IMR-90 (cell line): ENCODE data around the gene RXRB. TPM values are rescaled to one million over a fixed set of nuclear protein-coding genes. Genes with fewer than 3 reads are reported as not detected.

Experiments used
- ATAC-seq: fragments of 200-7000 bp; cut with Tn5 transposase; 2 replicates; pipeline ENCODE4 v1.9.1; 2020; ENCODE audit warnings: low read depth, mild to moderate bottlenecking, moderate library complexity
- BruUV-seq: library from RNA; stranded (reverse); fragments of 400-500 nt; replicated peaks from 2 replicates; lab custom pipeline; 2021; lab: Mats Ljungman, UMichigan
- CTCF ChIA-PET: fragments of 300-600 bp; formaldehyde crosslinking; extraction: SDS; loops from one replicate; lab custom pipeline; 2021; ENCODE audit warnings: antibody characterized with exemption; lab: Yijun Ruan, JAX
- POLR2A ChIA-PET: fragments of 300-600 bp; sonication (Branson Sonifier 250); formaldehyde crosslinking; loops from one replicate; lab custom pipeline; 2022; ENCODE audit warnings: antibody characterized with exemption; ENCODE audit not compliant: unreplicated experiment; lab: Charles Lee
- DNase-seq: peaks from one replicate; pipeline ENCODE4 v3.0.0; 2013
- H2AFZ ChIP-seq: replicated peaks from 2 replicates; pipeline ENCODE3; 2013; ENCODE audit warnings: low read length, mild to moderate bottlenecking; ENCODE audit not compliant: poor library complexity
- H2AK5ac ChIP-seq: 2 replicates; pipeline ENCODE4 v1.6.1; 2013; ENCODE audit warnings: low read depth, low read length, inconsistent platforms
- H2AK9ac ChIP-seq: replicated peaks from 2 replicates; pipeline ENCODE3; 2013; ENCODE audit warnings: mild to moderate bottlenecking, low read depth, low read length, moderate library complexity; ENCODE audit not compliant: poor library complexity
- H2BK120ac ChIP-seq: 2 replicates; pipeline ENCODE4 v1.6.1; 2013; ENCODE audit warnings: low read depth, low read length, inconsistent platforms
- H2BK15ac ChIP-seq: 3 replicates; pipeline ENCODE4 v1.6.1; 2013; ENCODE audit warnings: low read depth, low read length, inconsistent platforms
- H2BK20ac ChIP-seq: 2 replicates; pipeline ENCODE4 v1.6.1; 2013; ENCODE audit warnings: low read depth, mild to moderate bottlenecking, inconsistent platforms, low read length, moderate library complexity
- H2BK5ac ChIP-seq: 2 replicates; pipeline ENCODE4 v1.6.1; 2013; ENCODE audit warnings: mild to moderate bottlenecking, low read depth, low read length, inconsistent platforms; ENCODE audit not compliant: poor library complexity, severe bottlenecking
- H3K14ac ChIP-seq: replicated peaks from 2 replicates; pipeline ENCODE4 v1.6.1; 2013; ENCODE audit warnings: low read depth, low read length, inconsistent platforms
- H3K18ac ChIP-seq: 2 replicates; pipeline ENCODE4 v1.6.1; 2013; ENCODE audit warnings: low read depth, low read length, control low read depth
- H3K23ac ChIP-seq: 2 replicates; pipeline ENCODE4 v1.6.1; 2013; ENCODE audit warnings: low read depth, low read length, inconsistent platforms
- H3K27ac ChIP-seq: 2 replicates; pipeline ENCODE4 v1.5.1; 2013; ENCODE audit warnings: mild to moderate bottlenecking, control low read depth, low read length; ENCODE audit not compliant: insufficient read depth
- H3K27me3 ChIP-seq: 2 replicates; pipeline ENCODE4 v1.6.1; 2013; ENCODE audit warnings: low read length; ENCODE audit not compliant: control insufficient read depth, insufficient read depth
- H3K36me3 ChIP-seq: 2 replicates; pipeline ENCODE4 v1.6.1; 2013; ENCODE audit warnings: low read length, mixed read lengths; ENCODE audit not compliant: control insufficient read depth, insufficient read depth
- H3K4ac ChIP-seq: 2 replicates; pipeline ENCODE4 v1.6.1; 2013; ENCODE audit warnings: low read depth, low read length, inconsistent platforms
- H3K4me1 ChIP-seq: 2 replicates; pipeline ENCODE4 v1.6.1; 2013; ENCODE audit warnings: low read length, mixed read lengths; ENCODE audit not compliant: control insufficient read depth, insufficient read depth
- H3K4me2 ChIP-seq: 2 replicates; pipeline ENCODE4 v1.6.1; 2013; ENCODE audit warnings: low read depth, mild to moderate bottlenecking, control low read depth, low read length, moderate library complexity
- H3K4me3 ChIP-seq: 2 replicates; pipeline ENCODE4 v1.5.1; 2013; ENCODE audit warnings: low read depth, mild to moderate bottlenecking, control low read depth, low read length, moderate library complexity; ENCODE audit not compliant: insufficient read depth
- H3K56ac ChIP-seq: 2 replicates; pipeline ENCODE4 v1.6.1; 2013; ENCODE audit warnings: low read length, inconsistent platforms; ENCODE audit not compliant: insufficient read depth; ENCODE audit errors: extremely low read depth
- H3K79me1 ChIP-seq, 2 experiments: 2 replicates each; pipeline ENCODE4 v1.6.1; 2013; ENCODE audit warnings: low read length in 2 of 2, inconsistent platforms in 1 of 2, low read depth in 1 of 2
- H3K9ac ChIP-seq: 2 replicates; pipeline ENCODE4 v1.6.1; 2013; ENCODE audit warnings: low read depth, low read length, control low read depth
- H3K9me1 ChIP-seq: 2 replicates; pipeline ENCODE4 v1.6.1; 2013; ENCODE audit warnings: low read length, inconsistent platforms; ENCODE audit not compliant: insufficient read depth
- H3K9me3 ChIP-seq: 2 replicates; pipeline ENCODE4 v1.6.1; 2013; ENCODE audit warnings: low read length; ENCODE audit not compliant: control insufficient read depth, insufficient read depth
- H4K20me1 ChIP-seq: 2 replicates; pipeline ENCODE4 v1.6.1; 2013; ENCODE audit warnings: low read length, inconsistent platforms; ENCODE audit not compliant: insufficient read depth
- H4K5ac ChIP-seq: 2 replicates; pipeline ENCODE4 v1.6.1; 2013; ENCODE audit warnings: mild to moderate bottlenecking, low read depth, low read length, control low read depth
- H4K8ac ChIP-seq, 2 experiments: 2 replicates each; pipeline ENCODE4 v1.6.1; 2013; ENCODE audit warnings: low read depth in 2 of 2, low read length in 2 of 2, control low read depth in 1 of 2, inconsistent platforms in 1 of 2
- H4K91ac ChIP-seq: 2 replicates; pipeline ENCODE4 v1.6.1; 2013; ENCODE audit warnings: low read depth, low read length, inconsistent platforms; ENCODE audit not compliant: insufficient read depth
- RFX5 ChIP-seq: IDR thresholded peaks from 2 replicates; pipeline ENCODE4 v1.8.0; 2012; ENCODE audit warnings: low read depth, mild to moderate bottlenecking, low read length, moderate library complexity
- USF2 ChIP-seq: fragments of 150-350 bp; IDR thresholded peaks from 2 replicates; pipeline ENCODE4 v1.6.1; 2017; ENCODE audit warnings: mild to moderate bottlenecking, antibody characterized with exemption, low read length, low read depth
- WGBS, 2 experiments: methylation state at CpG; one replicate each; pipeline versions ENCODE4 v1.1.5 to v1.1.7; 2013; ENCODE audit warnings: missing lambda C conversion rate in 2 of 2; ENCODE audit not compliant: insufficient read length in 1 of 2; ENCODE audit errors: extremely low coverage in 2 of 2; 5-methylcytosine and 5-hydroxymethylcytosine counted together
- dilution Hi-C: fragments of 300-500 bp; cut with HindIII; formaldehyde crosslinking; loops from one replicate; pipeline ENCODE4 v1.14.3; 2018; ENCODE audit warnings: low sequenced_read_pairs; ENCODE audit not compliant: unreplicated experiment
- in situ Hi-C: fragments of 300-500 bp; cut with MboI; formaldehyde crosslinking; loops from 3 replicates; pipeline ENCODE4 v1.14.3; 2019; ENCODE audit warnings: low sequenced_read_pairs, inconsistent platforms, mixed read lengths
- intact Hi-C: fragments of 100-400 bp; cut with micrococcal nuclease; formaldehyde crosslinking; loops from 2 replicates; pipeline ENCODE4 v1.10.0; 2022
- polyA plus RNA-seq, 3 experiments: library from polyadenylated mRNA; depleted of rRNA; stranded (reverse); fragments of >200 nt; gene quantifications; 2 replicates each; pipeline ENCODE4 v1.2.3, GENCODE V29; 2012; ENCODE audit warnings: low replicate concordance in 1 of 3
- total RNA-seq: library from RNA; depleted of rRNA; stranded (reverse); fragments of >200 nt; gene quantifications from 2 replicates; pipeline ENCODE4 v1.2.3, GENCODE V29; 2012

RXRB gene
- total and polyA plus RNA-seq, 2 of the 4 experiments (the other 2 are of a cell fraction), result 18.6 to 53.7 TPM

DNA sequence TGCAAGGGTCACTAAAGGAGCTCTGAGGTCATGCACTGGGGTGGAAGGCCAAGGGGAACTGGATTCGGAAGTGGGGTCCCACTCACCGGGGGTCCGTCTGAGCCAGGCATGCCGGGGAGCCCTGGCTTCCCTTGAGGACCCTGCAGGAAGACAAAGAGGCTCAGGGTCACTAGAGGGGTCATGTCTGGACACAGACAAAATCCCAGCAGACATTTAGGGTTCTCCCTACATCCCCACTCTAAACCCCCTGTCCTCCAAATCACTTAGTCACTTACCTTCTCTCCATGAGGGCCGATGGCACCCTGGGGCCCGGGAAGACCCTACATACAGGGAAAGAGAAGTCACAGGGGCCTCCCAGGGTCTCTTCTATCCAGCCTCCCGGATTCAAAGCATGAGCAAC, 23.6 kb downstream of the RXRB start:
- H2BK15ac ChIP-seq, result no peak overlapping the region
- H3K36me3 ChIP-seq, result no peaks in the 10 kb centered on the region
- H3K9me3 ChIP-seq, result no peaks in the 10 kb centered on the region
- H3K27me3 ChIP-seq, result peaks cover 16% of the 10 kb centered on the region
- DNase-seq (no peak), ATAC-seq (no peak)
- no peak overlapping the region for H2BK5ac ChIP-seq
- in situ Hi-C loops, result no loop called here
- H4K5ac ChIP-seq, result no peak overlapping the region
- H3K27ac ChIP-seq, result no peak overlapping the region
- intact Hi-C loops, result no loop called here
- H3K4me3 ChIP-seq, result no peak overlapping the region
- ChIA-PET CTCF (no interaction called here), POLR2A (no interaction called here)
- H3K56ac ChIP-seq, result no peak overlapping the region
- H3K4me2 ChIP-seq, result no peak overlapping the region
- WGBS, 2 experiments, result 77% methylated on average over 4 of the region's 7 CpGs; no CpG with 5 or more reads in 1 of the 2 experiments
- dilution Hi-C loops, result no loop called here
- no peak overlapping the region for H2AK9ac ChIP-seq
- no peak overlapping the region for H2BK120ac ChIP-seq
- no peak overlapping the region for H3K4ac ChIP-seq
- H2AK5ac ChIP-seq, result no peak overlapping the region
- no peak overlapping the region for H4K8ac ChIP-seq
- H3K18ac ChIP-seq, result no peak overlapping the region
- H3K14ac ChIP-seq, result no peak overlapping the region
- no peak overlapping the region for H2AFZ ChIP-seq
- H4K91ac ChIP-seq, result no peak overlapping the region
- no peak for TF ChIP-seq USF2
- TF ChIP-seq RFX5, result no peak
- no peak overlapping the region for H3K23ac ChIP-seq
- no peaks in the 10 kb centered on the region for H4K20me1 ChIP-seq
- no peaks in the 10 kb centered on the region for H3K4me1 ChIP-seq
- H2BK20ac ChIP-seq, result no peak overlapping the region
- H3K9me1 ChIP-seq, result no peaks in the 10 kb centered on the region
- H3K9ac ChIP-seq, result no peak overlapping the region
- no TSS peak for BruUV-seq
- H3K79me1 ChIP-seq, result no peaks in the 10 kb centered on the region
